22Rv1 (cell line): ENCODE results near the gene ZNF641.

ENCODE experiments used
- H3K27ac ChIP-seq: fragments of 450-650 bp; 2 replicates; pipeline ENCODE4 v1.5.1; 2017
- ZFX ChIP-seq: fragments of 450-650 bp; IDR thresholded peaks from 2 replicates; pipeline ENCODE4 v1.6.1; 2017; ENCODE audit warnings: antibody characterized with exemption, borderline replicate concordance
- TF ChIP-seq, protein P1 (sequence below): fragments of 450-650 bp; IDR thresholded peaks from 2 replicates; pipeline ENCODE4 v1.5.1; 2017; ENCODE audit warnings: mild to moderate bottlenecking

ZNF641 gene

DNA sequence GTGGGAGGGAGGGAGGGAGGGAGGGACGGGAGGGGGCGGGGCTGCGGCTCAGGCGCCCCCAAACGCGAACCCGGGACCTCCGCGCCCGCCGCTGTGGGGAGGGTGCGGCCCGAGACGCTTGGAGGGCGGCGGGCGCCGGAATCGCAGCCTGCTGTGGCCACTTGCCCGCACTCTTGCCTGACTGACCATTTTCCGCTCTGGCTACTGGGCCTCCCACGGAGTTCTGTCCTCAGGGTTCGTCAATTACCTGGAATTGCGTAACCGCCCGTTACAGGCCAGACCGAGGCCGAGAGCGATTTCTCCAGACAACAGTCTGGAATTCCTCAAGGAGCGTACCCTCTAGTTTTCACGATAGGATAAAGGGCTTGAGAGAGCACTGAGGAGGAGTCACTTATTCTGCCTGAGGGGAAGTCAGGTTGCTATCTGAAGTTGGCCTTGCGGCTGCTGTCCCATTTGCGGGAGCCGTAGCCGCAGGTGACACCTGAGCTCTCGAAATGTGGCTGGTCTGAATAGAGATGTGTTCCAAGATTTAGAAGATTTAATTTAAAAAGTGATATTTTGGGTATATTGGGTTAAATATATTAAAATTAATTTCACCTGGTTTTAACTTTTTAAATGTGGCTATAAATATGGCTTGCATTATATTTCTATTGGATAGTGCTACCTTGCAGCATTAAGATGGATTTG, 446 bp upstream of the ZNF641 start:
- peak overlapping the region; percentile 83 for H3K27ac ChIP-seq
- no peak for TF ChIP-seq ZFX
- TF ChIP-seq, protein P1, sequence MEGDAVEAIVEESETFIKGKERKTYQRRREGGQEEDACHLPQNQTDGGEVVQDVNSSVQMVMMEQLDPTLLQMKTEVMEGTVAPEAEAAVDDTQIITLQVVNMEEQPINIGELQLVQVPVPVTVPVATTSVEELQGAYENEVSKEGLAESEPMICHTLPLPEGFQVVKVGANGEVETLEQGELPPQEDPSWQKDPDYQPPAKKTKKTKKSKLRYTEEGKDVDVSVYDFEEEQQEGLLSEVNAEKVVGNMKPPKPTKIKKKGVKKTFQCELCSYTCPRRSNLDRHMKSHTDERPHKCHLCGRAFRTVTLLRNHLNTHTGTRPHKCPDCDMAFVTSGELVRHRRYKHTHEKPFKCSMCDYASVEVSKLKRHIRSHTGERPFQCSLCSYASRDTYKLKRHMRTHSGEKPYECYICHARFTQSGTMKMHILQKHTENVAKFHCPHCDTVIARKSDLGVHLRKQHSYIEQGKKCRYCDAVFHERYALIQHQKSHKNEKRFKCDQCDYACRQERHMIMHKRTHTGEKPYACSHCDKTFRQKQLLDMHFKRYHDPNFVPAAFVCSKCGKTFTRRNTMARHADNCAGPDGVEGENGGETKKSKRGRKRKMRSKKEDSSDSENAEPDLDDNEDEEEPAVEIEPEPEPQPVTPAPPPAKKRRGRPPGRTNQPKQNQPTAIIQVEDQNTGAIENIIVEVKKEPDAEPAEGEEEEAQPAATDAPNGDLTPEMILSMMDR, result no peak

DNA sequence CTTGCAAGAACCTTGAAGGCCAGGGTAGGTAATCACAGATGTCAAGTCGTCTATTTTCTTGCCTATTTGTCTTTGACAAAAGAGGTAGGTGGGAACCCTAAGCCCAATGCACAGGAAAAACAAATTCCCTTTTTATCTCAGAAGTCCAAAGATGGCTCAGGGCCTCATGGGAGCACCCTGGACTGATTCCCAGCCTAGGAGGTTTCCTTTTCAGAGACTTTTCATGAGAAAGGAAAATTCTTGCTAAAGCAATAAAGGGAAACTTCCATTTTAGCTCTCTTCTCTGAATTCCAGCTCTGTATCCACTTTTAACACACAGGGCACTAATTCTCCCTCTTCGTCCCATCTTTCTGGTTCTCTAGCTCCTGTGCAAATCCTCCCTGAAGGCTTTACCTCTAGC, 1.2 kb downstream of the ZNF641 start:
- no peak for TF ChIP-seq ZFX
- TF ChIP-seq, protein P1, result no peak
- H3K27ac ChIP-seq, result peak overlapping the region; percentile 83

DNA sequence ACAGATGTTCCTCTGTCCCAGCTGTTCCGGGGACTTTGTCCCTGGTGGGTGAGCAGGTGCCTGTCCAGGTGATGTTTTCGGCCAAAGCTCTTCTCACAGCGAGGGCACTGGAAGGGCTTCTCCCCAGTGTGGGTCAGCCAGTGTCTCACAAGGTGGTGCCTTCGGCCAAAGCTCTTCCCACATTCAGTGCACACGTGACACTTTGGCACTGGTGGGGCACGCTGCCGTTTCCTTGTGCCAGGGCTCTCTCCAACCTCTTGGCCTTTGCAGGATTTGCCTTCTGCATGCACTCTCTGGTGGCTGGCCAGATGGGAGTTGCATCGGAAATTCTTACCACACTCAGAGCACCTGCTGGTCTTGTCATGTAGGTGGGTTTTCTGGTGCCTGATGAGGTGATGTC, 7.7 kb downstream of the ZNF641 start:
- TF ChIP-seq, protein P1, result no peak
- no peak for TF ChIP-seq ZFX

DNA sequence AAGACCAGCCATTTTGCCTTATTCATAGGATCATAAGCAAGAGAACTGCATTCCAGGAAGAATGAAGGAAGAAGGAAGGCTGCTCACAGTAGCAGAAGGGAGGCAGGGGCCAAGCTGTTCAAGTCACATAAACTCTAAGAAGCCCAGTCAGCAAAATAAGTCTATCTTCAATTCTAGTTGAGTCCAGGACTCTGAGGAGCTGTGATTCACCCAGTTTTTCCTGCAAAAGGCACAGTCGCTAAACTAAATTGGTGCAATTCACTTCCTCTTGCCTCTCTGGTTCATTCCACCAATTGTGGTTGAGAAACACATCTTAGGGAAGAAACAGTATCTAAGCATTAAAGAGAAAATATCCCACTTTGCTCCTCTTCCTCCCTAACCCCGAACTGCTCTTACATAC, 9.8 kb downstream of the ZNF641 start:
- TF ChIP-seq, protein P1, result no peak
- no peak for TF ChIP-seq ZFX
- no peak overlapping the region for H3K27ac ChIP-seq

More for the DNA sequence above, 7.7 kb downstream of the ZNF641 start:
- H3K27ac ChIP-seq, result no peak overlapping the region

DNA sequence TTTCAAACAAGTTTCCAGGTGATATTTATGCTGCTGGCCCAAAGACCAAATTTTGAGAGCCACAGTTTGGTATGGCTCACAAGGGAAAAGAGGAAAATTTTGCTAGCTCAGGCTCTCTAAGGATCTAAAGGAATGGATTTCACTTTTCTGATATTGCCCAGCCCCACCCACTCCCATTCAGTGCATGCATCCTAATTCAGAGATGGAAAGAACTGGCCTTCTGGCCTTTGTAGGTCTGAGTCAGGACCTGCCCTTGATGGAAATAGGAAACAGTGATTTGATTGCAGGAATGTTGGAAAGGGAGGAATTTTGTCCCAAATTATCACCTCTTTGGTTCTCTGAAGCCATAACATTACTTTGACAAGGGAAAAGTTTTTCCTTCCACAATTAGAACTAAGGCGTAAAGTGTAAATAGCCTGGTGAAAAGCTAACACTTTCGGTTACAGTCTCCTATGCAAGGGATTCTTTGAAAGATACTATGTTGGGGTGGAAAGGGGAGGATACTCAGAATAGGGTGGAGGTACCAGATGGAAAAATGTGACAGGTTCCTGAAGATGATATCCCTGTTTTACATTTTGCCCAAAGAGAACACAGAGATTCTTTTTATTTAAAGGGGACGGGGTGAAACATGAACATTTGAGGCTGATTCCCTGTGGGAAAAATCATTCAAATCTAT, 11.1 kb downstream of the ZNF641 start:
- TF ChIP-seq, protein P1, result no peak
- TF ChIP-seq ZFX, result no peak
- H3K27ac ChIP-seq, result no peak overlapping the region

DNA sequence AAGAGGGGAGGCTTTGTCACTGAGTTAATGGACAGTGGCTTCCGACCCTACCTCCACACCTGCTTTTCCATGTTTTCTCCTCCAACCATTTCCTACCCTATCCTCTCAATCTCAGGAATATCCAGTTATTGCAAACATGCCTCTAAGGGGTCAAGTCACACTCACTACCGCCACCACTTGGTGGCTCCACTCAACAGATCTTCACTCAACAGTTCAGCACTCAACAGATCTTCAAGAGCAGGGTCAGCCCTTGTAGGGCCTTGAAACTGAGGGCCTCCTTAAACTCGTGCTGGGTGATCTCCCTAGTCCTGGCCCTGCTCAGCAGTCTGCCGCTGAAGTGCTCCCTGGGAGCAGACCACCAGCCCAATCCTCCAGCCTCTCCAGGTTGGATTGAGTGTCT, 14.2 kb downstream of the ZNF641 start:
- no peak for TF ChIP-seq ZFX
- TF ChIP-seq, protein P1, result peak; percentile 48
- no peak overlapping the region for H3K27ac ChIP-seq

DNA sequence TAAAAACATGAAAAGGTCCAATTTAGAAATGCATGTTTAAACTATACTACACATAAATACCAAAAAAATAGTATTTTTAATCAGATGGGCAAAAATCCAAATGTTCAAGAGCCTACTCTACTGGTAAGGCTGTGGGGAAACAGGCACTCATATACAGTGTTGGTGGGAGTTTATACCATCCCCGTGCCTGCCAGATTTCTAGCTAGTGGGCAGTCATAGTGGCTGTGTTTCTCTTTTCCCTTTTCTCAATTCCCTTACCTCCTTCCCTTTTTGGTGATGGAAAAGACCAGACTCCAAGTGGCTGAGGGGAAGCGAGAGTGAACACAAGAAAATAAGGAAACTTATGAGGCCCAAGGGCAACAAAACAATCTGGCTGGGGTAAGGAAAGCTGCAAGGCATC, 14.7 kb downstream of the ZNF641 start:
- H3K27ac ChIP-seq, result no peak overlapping the region
- no peak for TF ChIP-seq ZFX
- TF ChIP-seq, protein P1, result no peak
